GM19035 (cell line): ENCODE data around the gene ZNF776.
"Not testable (repeated sequence)": the region's sequence is repeated elsewhere in the genome, so short reads cannot be mapped to it uniquely, and the experiment has no call there.

Experiments
- ATAC-seq: cut with Tn5 transposase; IDR thresholded peaks from one replicate; pipeline ENCODE4 v1.9.1; 2021; ENCODE audit not compliant: unreplicated experiment

ZNF776 gene

DNA sequence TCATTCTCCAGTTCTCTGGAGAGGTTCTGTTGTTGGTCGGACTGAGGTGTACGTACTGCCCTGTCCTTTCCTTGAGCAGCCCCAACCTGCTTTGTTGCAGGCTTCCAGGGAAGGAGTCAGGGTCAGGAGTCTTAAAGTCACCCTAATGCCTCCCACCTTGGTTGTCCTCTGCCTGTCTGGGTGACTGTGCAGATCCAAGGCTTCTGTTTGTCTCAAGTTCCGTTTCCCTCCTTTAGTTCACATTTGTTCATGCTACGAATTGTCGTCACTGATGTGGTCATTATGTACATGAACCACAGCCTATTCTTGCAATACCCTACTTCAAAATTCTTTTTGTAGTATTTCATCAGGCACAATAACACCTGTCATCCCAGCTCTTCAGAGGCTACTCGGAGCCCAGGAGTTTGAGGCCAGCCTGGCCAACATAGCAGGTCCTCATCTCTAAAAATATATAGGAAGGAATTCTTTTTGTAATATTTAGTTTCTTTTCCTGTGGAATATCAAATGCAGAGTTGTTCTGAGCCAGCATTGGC, 30.2 kb downstream of the ZNF776 start:
- ATAC-seq, result no peak

DNA sequence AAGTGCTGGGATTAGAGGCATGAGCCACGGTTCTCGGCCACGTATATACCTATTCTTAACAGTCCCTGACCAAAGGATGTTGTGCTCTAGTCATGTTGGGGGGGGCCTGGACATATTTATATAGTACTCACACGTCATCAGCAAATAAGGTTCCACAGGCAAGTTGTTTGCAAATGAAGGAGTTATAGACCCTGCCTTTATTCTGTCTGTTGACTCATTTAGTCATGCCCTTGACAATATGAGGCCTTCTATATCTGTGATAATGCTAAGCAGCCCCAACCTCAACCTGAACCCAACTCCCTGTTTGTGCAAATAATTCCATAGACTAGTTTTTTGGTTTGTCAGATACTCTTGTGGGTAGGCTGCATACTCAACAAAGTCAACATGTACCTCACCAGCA, 31.7 kb downstream of the ZNF776 start:
- no peak for ATAC-seq

DNA sequence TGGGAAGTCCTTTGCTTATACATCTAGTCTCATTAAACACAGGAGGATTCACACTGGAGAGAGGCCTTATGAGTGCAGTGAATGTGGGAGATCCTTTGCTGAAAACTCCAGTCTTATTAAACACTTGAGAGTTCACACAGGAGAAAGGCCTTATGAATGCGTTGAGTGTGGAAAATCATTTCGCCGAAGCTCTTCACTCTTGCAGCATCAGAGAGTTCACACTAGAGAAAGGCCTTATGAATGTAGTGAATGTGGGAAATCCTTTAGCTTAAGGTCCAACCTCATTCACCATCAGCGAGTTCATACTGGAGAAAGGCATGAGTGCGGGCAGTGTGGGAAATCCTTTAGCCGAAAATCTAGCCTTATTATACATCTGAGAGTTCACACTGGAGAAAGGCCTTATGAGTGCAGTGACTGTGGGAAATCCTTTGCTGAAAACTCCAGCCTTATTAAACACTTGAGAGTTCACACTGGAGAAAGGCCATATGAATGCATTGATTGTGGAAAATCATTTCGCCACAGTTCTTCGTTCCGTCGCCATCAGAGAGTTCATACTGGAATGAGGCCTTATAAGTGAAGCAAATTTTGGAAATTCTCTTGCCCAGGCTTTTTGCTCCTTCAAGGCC, 32.7 kb downstream of the ZNF776 start:
- no peak for ATAC-seq

DNA sequence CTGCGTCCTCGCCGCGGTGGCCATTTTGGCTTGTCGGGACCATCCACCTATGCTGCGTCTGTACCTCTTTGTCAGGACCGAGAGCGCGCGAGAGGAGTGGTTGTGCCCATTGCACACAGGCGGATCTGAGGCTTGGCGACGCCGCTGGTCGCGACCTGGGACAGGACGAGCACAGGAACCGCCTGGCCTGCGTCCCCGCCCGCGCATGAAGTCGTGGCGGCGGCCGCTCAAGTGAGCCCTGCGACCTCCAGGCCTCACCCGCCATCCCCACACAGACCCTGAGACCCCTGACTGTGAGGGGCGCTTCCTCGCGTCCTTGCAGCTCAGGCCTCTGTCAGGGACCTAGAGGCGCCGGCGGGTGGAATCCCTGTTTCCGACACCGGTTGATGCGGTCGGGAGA, 39.7 kb downstream of the ZNF776 start:
- no peak for ATAC-seq

DNA sequence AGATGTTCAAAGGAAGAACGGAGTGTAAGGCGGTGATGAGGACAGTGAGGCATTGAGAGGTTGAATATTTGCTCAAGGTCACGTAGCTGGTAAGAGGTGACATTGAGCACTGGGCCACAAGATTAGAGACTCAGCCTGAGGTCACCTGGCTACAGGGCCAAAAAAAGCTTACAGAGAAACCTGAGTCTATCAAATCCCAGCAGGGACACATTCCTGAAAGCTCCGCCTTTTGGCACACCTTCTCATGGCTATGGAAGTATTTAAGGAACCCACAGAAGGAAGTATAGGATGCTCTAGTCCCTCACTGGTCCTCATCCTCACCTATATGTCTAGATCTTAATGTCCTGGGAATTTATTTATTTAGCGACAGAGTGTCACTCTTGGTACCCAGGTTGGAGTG, 40.3 kb downstream of the ZNF776 start:
- no peak for ATAC-seq

DNA sequence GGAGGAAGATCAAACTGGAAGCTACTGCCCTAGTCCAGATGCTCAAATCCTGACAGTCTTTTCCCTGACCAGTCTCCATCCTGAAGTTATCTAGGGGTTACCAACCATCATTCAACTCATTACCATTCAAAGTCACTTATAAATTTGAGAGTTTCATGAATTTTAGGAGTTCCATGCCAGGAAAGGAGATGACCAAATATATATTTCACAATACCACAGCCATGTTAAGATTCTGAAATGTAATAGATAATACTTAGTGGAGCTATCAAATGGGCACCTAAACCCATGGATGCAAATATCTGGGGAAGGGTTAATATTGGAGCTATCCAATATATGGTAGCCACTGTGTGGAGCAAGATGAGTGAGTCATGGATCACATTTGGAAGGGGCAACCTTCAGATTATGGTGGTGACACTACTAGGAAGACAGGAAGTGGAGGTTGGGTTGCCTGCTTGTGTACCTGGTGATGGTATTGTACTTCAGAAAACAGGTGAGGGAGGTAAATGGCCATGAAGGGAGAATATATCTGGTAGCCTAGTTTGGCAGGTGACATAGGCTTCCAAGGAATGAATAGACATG, 41.6 kb downstream of the ZNF776 start:
- ATAC-seq, result no peak

DNA sequence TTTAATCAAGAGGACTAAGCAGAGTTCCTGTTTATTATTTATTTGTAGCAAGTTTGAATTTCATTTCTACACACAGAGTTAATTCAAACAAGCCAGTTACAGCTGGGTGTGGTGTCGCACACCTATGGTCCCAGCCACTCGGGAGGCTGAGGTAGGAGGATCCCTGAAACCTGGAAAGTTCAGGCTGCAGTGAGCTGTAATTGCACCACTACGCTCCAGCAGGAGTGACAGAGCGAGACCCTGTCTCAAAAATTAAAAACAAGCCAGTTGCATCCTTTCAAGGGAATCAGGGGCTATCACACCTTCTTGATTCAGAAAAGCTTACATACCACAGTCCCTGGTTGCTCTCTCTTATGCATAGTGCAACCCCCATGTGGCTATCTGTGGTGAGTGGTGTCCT, 42.7 kb downstream of the ZNF776 start:
- no peak for ATAC-seq

DNA sequence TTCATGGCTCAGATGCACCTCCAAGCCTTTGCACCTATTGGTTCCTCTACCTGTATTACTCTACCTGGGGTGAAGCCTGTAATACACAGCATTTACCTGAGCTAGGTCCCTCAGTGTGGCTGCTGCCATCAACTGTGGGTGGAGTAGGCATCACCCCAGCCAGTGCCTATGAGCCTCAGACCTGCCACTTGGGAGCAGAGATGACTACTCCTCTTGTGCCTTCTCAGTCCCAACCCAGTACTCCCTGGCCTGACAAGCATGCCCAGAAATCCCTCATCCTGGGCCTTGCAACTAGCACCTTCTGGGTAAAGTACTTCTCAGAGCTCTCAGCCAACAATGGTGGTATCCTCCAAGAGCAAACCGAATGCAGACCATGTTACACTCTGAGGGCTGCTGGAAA, 50.0 kb downstream of the ZNF776 start:
- ATAC-seq, result not testable (repeated sequence)

DNA sequence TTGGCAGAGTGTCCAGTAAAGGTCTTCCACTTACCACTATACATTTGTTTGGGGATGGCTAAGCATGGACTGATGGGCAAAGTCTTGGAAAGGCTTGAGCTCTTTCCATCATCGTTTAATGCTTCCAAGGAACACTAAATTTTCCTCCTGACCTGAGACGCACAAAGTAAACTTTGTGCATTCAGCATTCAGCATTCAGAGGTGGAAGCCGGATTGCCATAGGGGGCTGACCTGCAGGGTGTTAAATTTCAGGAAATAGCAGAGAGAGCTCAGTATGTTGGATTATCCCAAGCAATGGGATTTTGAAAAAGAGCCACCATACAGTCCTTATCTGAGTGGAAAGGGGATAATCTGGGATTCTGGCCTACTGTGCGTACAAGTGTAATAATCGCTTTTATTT, 54.1 kb downstream of the ZNF776 start:
- no peak for ATAC-seq

DNA sequence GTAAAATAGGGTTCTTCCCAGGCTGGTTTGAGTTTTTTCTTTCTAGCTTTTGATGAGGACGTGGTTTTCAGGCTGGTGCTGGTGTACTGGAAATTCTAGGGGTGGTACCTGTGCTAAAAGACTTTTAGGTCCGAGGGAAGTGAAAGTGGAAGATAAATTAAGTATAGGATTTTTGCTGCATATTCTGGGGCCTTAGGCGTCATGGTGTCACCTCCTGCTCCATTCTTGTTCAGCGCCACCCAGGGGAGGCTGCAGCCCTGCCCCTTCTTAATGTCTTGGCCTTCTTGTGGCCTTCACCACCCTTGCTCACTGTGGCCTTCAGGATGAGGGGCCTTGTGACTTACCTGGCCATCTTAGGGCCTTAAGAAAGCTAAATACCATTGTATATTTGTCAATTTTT, 55.7 kb downstream of the ZNF776 start:
- no peak for ATAC-seq

DNA sequence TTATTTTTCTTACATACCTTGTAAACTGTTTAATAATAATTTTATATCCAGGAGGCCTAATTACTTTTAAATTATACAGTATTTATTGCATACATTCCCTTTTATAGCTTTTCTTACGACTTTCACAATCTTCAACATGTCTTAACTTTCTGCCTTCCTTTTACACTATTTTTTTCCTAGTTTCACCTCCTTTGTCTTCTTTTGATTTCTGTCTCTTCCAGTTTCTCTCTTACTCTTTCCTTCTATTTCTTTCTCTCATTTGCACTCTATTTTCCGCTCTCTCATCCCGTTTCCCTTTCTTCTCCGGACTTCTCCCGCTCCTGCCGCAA, 56.6 kb downstream of the ZNF776 start:
- ATAC-seq, result no peak

DNA sequence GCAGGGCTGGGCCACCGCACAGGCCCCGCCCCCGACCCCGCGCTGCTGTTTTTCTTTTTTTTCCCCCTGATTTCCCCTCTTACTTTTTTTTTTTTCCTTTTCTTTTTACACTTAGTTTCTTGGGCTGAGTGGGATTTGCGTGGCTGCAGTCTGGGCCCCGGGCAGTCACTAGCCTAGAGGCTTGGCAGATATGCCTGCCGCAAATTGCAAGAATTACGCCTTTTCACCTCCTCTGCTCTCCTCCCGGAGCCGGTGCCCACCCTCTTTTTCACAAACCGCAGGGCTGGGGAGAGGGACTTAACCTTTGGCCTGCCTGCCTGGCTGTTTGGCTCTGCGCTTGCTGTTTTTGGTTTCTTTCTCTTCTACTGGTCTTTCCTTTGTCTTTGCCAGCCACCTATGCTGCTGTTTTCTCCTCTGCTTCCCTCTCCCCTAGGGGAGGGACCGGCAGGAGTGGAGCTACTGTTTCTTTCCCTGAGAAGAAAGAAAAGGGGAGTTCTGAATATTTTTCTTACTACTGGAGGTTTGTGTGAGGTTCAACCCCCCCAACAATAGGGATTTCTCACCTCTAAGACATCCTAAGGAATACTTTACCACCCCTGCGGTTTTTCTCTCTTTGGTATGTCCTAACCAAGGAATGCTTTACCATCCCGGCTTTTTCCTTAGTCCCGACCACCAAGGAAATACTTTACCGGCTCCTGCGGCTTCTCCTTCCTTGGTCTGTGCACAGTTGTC, 57.1 kb downstream of the ZNF776 start:
- no peak for ATAC-seq

DNA sequence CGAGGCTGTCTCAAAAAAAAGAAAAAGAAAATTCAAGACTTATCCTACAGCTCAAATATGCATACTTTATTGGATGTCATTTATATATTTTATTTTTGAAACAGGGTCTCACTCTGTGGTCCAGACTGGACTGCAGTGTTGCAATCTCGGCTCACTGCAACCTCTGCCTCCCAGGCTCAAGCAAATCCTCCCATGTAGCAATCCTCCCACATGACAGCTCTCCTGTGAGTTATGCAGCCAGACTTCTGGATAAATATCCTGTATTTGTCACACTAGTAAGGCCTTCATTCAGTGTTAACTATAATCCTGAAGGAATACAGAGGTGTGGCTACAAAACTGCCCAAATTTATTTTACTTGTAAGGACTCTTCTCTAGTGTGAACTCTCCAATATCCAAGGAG, 60.9 kb downstream of the ZNF776 start:
- no peak for ATAC-seq
